22Rv1 (cell line): ENCODE results near the gene FAM120A.

ENCODE experiments used
- ZFX ChIP-seq: fragments of 450-650 bp; IDR thresholded peaks from 2 replicates; pipeline ENCODE4 v1.6.1; 2017; ENCODE audit warnings: antibody characterized with exemption, borderline replicate concordance
- TF ChIP-seq, protein P1 (sequence below): fragments of 450-650 bp; IDR thresholded peaks from 2 replicates; pipeline ENCODE4 v1.5.1; 2017; ENCODE audit warnings: mild to moderate bottlenecking

DNA sequence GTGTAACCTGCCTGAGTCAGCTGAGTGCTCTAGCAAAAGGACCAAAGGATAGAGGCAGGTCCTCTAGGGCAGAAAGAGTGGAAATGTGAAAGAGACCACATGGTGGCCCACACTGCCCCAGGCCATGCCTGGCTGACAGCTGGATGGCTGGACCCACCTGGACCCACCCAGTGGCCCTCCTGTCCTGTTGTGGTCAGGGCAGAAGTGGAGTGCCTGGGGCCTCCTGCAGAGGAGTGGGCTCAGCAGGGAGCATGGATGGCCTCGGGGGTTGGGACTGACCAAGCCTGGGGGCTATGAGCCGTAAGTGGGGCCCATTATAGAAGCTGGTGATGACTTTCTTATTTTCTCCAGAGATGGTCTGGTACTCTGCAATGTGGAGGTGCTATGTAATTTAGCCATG, 57.6 kb downstream of the FAM120A start:
- TF ChIP-seq, protein P1, sequence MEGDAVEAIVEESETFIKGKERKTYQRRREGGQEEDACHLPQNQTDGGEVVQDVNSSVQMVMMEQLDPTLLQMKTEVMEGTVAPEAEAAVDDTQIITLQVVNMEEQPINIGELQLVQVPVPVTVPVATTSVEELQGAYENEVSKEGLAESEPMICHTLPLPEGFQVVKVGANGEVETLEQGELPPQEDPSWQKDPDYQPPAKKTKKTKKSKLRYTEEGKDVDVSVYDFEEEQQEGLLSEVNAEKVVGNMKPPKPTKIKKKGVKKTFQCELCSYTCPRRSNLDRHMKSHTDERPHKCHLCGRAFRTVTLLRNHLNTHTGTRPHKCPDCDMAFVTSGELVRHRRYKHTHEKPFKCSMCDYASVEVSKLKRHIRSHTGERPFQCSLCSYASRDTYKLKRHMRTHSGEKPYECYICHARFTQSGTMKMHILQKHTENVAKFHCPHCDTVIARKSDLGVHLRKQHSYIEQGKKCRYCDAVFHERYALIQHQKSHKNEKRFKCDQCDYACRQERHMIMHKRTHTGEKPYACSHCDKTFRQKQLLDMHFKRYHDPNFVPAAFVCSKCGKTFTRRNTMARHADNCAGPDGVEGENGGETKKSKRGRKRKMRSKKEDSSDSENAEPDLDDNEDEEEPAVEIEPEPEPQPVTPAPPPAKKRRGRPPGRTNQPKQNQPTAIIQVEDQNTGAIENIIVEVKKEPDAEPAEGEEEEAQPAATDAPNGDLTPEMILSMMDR: no peak
- no peak for TF ChIP-seq ZFX
